ENCODE data around the gene SCG3.
A peak's percentile ranks its signal among the peaks of the same experiment; 100 is the strongest.

SCG3 gene

GRCh38 chr15:51760805-51761204 lies 79.5 kb downstream of the SCG3 start:
- DNase-seq, result no peak

DNA sequence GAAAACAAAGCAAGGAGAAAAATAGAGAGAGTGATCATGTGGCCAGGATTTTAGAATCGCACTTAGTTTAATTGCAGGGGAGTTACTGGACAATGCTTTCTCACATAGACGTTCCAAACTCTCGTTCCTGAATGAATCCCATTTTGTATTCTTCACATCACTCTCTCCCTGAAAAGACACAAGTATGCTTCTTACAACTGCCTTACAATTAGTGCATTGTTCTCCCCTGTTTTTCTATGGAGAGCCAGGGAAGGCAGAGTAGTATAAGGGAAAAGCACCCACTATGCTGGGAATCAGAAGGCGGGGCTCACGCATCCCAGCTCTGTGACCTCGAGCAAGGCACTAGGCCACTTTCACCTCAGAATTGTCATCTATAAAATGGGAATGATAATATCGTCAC lies 84.4 kb downstream of the SCG3 start:
- DNase-seq, result peak; percentile 10 to 98

DNA sequence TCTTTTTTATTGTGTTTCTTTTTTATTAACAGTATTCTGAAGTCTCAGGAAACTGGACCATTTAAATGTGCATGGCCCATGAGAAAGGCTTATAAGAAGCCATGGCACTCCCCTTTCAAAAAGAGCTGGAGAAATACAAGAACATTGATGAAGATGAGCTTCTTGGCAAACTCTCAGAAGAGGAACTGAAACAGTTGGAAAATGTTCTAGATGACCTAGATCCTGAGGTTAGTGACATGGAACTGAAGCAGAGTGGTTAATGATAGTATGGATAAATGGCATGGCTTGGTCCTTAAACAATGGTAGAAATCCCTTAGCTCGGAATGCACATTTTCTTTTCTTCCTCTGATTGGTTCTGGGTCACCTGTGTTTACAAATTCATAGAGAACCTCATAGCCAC lies 85.0 kb downstream of the SCG3 start:
- no peak for DNase-seq

DNA sequence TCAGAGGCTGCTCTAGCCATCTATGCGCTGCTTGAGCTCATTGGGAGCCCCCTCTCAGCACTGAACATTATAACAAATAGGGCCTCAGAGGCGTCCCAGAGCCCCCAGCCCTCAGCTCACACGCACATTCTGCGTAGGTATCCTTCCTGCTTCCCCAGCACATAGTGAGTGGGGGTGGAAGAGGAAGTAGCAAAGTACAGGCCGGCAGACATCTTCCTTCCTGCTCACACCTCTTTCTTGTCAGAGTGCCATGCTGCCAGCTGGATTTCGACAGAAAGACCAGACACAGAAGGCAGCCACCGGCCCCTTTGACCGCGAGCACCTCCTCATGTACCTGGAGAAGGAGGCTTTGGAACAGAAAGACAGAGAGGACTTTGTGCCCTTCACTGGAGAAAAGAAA lies 86.7 kb downstream of the SCG3 start:
- DNase-seq, result no peak
